GM19372 (cell line): Measurements from ENCODE around the gene TBCA.

Experiments used
- ATAC-seq: cut with Tn5 transposase; IDR thresholded peaks from one replicate; pipeline ENCODE4 v1.9.1; 2021; ENCODE audit warnings: mild to moderate bottlenecking, low read depth, moderate library complexity; ENCODE audit not compliant: unreplicated experiment

Gene TBCA

GRCh38 chr5:77644371-77645157 lies 131.6 kb downstream of the TBCA start:
- no peak for ATAC-seq

- ATAC-seq = no peak
Measured at GRCh38 chr5:77643654-77644370, 132.3 kb downstream of the TBCA start.

- no peak for ATAC-seq
Measured at GRCh38 chr5:77642738-77643653, 133.1 kb downstream of the TBCA start.

DNA sequence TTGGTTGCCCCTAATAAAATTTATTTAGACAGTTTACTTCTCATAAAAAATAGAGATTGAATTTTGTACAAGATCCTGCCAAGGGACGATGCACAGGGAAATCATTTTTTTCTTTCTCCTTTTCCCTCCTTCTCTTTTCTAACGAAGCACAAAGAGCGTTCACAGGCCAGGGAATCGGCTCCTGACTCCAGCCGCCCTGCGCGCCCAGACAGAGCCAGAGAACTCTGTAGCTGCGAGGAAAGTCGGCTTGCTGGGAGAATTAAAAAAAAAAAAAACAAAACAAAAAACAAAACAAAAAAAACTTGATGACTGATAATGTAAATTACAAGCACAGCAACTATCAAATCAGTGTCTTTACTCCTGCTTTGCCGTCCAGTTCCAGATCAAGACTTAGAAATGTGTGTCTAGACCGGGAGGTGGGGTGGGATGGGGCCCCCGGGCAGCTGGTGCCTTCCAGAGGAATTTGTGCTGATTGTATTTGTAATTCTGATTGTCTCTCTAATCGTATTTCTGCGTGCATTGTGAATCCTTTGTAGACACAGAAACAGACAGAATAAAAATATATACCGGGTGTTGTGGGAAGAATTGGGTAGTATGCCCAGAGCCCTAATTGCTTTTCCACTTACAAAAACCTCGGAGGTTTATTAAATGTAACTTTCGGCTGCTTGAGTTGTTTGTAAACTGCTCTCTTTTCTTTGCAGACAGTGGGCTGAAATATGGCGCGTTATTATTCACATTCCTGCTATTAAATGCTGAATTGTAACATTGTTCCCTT lies 134.0 kb downstream of the TBCA start:
- no peak for ATAC-seq

GRCh38 chr5:77641397-77641943 lies 134.7 kb downstream of the TBCA start:
- ATAC-seq = no peak
